ENCODE measurements around the gene RGS10.

GRCh38 chr10:119533473-119533872, 9.0 kb downstream of the RGS10 start:
- TF ChIP-seq CTCF (IDR thresholded peaks at IDR 0.05; ENCODE audit: low read depth, low read length) (no peak), EZH2phosphoT487 (IDR thresholded peaks at IDR 0.05; ENCODE audit: low read depth) (no peak)
